H54 (cell line): ENCODE results near the gene KBTBD2.
A peak's percentile ranks its signal among the peaks of the same experiment; 100 is the strongest.
"Not testable (repeated sequence)": the region's sequence is repeated elsewhere in the genome, so short reads cannot be mapped to it uniquely, and the experiment has no call there.

Experiments used
- DNase-seq: peaks from one replicate; pipeline ENCODE4 v3.0.0; 2011; ENCODE audit warnings: low spot score, mixed read lengths; ENCODE audit not compliant: insufficient read length
- FAIRE-seq: peaks from 3 replicates; lab custom pipeline; 2011; peaks lifted over from hg19 to GRCh38; lab: Jason Lieb, UNC
- POLR2A ChIP-seq: IDR thresholded peaks from 2 replicates; pipeline ENCODE4 v1.6.1; 2011; ENCODE audit warnings: low read depth, mild to moderate bottlenecking, low read length

The KBTBD2 gene

DNA sequence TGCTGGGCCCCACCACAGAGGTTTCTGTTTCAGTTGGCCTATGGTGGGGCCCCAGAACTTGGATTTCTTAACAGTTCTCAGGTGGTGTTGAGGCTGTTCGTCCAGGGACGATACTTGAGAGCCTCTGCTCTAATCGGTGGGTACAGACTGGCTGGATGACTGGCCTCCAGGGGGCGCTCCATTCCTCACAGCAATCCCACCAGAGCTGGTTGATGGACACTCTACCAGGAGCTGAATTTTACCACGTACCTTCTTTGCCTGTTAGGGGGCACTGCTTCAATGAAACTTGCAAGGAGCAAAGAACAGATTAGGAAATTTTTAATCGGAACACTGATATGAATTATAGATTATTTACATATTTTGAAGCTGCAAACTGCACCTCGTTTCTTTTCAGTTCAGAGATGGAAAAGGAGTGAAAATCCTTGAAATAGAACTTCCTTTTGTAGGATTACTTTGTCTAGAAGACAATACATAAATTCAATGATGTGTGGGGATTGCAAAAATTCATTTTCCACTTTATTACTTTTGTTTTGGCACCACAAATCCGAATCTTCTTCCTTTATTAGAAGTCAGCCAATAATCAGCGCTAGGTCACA, 44.8 kb downstream of the KBTBD2 start:
- FAIRE-seq (peak; percentile 80), DNase-seq (peak; percentile 47)
- no peak for TF ChIP-seq POLR2A

- FAIRE-seq, DNase-seq: not testable (repeated sequence)
These were observed 46.8 kb downstream of the KBTBD2 start for GRCh38 chr7:32844748-32845147.

DNA sequence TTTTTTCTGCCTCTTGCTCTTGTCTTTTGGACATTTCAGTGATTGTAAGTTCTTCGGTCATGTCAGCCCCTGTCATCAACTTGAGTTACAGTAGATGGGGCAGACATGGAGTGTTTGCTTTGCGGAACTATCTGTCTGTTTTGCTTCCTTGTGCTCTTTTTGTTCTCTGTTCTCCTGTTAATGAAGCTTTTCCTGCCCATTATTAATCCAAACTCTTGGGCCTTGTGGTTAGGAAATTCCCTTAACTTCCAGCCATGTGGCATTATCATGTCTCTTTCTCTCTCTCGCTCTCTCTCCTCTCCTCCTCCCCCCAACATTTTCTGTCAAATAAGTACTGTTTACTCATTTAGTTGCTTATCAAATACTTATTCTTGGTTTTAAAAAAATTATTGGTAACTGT, 47.8 kb downstream of the KBTBD2 start:
- not testable (repeated sequence) for FAIRE-seq, DNase-seq

DNA sequence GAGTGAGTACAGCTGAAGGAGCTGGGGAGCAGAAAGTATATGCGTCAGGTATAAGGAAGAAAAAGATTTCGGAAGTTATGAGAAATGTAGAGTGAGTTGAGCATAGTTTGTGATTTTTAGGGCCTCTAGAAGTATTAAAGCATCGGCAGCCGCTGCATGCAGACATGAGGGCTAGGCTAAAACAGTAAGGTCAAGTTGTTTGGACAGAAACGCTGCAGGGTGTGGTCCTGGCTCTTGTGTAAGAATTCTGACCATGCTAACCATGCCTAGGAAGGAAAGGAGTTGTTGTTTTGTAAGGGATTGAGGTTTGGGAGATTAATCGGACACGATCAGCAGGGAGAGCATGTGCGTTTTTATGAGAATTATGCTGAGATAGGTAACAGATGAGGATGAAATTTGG, 51.7 kb downstream of the KBTBD2 start:
- not testable (repeated sequence) for FAIRE-seq, DNase-seq

- DNase-seq: not testable (repeated sequence)
- peak; percentile 93 for FAIRE-seq
These were observed 62.4 kb downstream of the KBTBD2 start for GRCh38 chr7:32828996-32829752.
